GM21825 (cell line): ENCODE results near the gene TOM1L2.
"Not testable (repeated sequence)": the region's sequence is repeated elsewhere in the genome, so short reads cannot be mapped to it uniquely, and the experiment has no call there.

Experiments
- ATAC-seq: cut with Tn5 transposase; IDR thresholded peaks from one replicate; pipeline ENCODE4 v1.9.1; 2021; ENCODE audit warnings: mild to moderate bottlenecking, moderate library complexity; ENCODE audit not compliant: unreplicated experiment

Gene TOM1L2

DNA sequence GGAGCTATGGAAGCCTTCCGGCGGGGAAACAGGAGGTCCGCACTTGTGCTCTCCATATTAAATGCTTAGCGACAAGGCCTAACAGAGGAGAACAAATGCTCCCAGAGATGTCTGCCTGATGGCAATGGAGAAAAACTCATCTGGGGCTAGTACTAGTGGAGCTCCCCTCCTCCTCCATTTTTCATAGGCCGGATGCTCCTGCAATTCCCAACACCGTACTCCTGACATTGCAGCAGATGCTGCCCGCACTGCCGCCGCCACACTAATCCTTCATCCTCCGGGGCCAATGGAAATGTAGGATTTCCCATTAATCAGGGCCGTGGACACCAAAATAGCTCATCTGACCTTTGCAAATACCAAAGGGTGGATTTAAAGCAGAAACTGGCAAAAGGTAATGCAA, 27.5 kb downstream of the TOM1L2 start:
- ATAC-seq, result no peak

DNA sequence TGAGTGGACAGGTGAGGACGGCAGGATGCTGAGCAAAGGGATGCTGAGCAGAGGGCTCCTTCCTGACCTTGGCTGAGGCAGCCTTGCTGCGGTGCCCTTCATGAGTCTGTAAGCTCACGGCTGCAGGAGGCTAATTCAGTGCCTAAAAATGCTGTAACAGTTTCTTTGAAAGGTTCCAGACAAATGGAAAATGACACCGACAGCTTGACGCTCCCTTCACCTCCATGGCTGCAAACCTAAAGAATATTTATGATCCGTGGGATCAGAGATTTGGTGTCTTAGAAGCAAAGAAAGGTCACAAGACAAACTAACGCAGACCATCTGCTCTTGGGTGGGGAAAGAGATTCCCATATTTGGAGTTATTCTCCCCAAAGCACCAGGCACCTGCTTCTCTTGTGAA, 28.0 kb downstream of the TOM1L2 start:
- ATAC-seq, result no peak

DNA sequence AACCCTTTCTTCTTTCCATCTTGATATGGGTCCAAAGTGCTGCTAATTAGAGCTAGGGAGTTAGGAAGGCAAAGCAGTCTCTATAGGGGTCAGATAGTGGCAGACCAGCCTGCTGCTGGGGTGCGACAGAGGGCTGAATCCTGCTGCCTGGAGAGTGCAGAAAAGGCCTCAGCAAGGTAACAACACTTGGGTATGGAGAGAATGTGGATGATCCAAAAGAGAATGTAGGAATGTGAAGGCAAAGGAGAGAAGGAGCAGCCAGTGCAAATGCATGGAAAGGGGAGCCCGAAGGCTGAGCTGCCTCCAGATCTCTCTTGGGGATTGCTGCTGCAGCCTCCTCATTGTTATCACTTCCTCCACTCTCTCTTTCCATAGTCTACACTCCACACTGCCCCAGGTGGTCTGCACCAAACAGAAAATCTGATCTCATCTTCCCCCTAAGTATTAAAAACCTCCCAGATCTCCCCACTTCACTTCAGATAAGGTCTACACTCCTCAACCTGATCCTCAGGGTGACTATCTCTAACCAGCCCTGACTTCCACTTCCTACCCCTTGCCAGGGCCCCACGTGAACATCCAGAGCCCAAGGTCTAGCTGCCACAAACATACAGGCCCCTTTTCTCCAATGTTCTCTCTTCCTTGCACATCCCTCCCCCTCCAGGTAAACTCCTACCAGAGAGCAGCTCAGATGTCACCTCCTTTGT, 28.8 kb downstream of the TOM1L2 start:
- no peak for ATAC-seq

DNA sequence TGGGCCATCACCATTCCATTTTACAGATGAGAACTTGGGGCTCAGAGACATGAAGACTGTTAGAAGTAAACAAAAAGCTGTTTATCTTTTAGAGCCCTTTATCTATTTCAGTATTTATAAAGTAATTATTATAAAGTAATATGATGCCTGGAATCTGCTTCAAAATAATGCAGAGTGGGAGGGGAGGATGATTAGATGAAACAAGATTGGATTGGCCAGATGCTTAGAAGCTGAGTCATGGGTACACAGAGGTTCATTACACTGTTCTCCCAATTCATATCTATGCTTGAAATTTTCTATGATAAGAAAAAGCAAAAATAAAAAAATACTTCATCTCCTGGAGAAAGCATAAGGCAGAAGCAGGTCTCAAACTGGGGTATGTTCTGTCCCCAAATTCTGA, 29.4 kb downstream of the TOM1L2 start:
- ATAC-seq, result no peak

DNA sequence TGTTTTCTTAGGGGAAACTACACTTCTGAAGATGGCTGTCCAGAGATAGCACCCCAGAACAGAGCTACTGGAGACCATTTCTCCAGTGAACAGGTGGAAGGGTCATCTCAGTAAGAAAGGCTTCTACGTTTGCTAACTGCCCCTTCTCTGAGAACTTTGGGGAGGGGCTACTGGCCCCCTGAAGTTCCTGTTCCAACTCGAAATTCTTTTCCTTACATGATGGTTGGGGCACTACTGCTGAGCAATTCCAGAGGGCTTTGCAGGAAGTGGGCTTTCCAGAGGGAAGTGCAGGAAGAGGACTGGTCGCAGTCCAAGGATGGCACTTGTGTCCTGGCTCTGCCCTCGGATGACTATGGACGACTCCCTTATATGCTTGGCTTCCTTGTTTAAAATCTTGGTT, 31.2 kb downstream of the TOM1L2 start:
- ATAC-seq, result no peak

DNA sequence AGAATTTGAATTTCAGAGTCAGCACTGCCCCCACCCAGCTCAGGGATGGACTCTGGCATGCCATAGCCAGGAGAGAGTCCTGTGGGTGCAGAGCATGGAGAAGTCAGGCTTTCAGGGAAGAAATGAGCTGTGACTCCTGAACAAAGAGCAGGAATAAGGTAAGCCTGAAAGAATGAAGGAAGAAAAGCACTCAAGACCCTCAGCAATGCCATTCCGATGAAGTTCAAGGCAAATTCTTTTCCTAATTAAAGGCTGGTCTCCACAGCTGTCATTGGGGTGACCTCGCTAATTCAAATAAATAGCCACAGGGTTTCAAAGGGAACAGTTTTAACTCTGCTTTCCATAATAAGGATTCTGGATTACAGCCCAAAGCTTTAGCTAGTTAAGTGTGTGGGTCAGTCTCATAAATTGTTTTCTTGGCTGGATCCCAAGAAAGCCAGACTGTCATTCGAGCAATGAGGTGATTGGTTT, 31.7 kb downstream of the TOM1L2 start:
- ATAC-seq, result no peak

DNA sequence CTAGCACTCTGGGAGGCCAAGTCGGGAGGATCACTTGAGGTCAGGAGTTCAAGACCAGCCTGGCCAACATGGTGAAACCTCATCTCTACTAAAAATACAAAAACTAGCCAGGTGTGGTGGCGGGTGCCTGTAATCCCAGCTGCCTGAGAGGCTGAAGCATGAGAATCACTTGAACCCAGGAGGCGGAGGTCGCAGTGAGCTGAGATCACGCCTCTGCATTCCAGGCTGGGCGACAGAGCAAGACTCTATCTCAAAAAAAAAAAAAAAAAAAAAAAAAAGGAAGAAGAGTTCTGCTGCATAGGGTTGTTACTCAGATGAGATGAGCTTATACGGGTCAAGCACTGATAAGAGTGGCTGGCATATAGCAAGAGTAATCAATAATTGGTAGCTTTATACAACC, 32.3 kb downstream of the TOM1L2 start:
- not testable (repeated sequence) for ATAC-seq

DNA sequence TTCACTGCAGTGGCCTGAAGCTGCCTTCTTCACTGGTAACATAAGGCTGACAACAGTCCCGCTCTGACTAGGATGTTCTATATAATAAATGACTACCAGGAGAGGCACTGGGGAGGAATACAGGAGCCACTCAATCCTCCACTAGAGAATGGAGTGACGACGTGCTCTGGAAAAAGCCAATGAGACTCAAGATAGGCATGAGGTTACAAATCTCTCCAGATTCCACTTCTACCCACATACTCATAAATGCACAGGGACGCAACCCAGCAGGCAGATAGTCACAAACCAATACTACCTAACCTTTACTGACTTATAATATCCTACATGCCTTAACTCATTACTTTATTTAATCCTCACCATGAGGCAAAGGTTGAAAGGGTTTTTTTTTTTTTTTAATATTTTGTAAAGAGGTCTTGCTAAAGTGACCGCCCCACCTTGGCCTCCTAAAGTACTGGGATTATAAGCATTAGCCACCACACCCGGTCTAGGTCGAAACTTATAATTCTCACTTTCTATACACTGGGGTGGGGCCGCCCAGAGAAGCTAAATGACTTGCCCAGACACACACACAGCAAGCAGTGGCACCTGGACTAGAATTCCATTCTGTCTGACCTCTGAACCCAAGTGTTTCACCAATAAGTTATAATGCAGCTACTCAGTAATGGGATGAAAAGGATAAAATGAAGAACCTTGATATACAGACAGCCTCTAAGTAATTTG, 33.7 kb downstream of the TOM1L2 start:
- ATAC-seq, result no peak

DNA sequence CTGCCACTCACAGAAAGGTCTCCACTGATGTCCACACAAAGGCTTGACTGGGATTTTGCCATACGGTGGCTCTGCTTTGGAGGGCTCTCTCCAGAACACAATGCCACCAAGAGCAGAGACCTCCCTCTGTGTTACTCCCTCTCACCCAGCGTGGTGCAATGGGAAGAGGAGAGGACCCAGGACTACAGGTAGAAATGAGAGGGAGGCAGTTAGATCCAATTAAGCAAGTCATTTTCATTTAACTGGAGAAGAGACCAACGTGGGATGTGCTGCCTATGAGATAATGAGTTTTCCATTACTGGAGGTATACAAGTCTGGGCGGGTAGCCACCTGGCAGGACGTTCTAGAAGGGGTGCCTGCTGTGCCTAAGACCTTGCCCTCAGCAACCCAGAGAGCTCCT, 34.2 kb downstream of the TOM1L2 start:
- ATAC-seq, result no peak

DNA sequence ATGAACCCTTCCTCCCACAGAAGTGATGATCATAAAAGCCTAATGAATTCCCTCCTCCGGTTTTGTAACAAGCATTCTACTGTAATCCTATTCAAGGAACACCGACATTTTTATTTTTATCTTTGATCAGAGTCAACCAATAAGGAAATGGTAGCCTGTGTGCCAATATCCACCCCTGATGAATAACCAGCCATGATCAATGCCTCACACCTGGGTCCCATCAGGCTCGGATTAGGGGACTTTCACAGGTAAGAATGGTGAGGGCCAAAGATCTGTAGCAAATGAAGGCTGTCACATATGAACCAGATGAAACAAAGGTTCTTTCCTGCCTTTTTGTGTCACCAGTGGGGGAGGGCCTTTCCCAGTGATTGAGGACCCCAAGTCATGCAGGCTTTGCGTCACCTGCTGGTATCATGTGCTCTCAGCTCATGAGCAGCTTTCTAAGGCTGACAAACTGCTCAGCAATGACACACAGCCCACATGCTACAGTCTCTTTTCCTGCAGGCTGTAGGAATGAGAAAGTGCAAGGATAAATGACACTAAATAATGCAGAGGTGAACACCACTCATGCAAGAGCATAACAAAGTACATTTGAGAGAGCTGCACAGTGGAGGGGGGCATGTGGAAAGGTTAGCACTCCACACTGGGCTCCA, 34.9 kb downstream of the TOM1L2 start:
- no peak for ATAC-seq

DNA sequence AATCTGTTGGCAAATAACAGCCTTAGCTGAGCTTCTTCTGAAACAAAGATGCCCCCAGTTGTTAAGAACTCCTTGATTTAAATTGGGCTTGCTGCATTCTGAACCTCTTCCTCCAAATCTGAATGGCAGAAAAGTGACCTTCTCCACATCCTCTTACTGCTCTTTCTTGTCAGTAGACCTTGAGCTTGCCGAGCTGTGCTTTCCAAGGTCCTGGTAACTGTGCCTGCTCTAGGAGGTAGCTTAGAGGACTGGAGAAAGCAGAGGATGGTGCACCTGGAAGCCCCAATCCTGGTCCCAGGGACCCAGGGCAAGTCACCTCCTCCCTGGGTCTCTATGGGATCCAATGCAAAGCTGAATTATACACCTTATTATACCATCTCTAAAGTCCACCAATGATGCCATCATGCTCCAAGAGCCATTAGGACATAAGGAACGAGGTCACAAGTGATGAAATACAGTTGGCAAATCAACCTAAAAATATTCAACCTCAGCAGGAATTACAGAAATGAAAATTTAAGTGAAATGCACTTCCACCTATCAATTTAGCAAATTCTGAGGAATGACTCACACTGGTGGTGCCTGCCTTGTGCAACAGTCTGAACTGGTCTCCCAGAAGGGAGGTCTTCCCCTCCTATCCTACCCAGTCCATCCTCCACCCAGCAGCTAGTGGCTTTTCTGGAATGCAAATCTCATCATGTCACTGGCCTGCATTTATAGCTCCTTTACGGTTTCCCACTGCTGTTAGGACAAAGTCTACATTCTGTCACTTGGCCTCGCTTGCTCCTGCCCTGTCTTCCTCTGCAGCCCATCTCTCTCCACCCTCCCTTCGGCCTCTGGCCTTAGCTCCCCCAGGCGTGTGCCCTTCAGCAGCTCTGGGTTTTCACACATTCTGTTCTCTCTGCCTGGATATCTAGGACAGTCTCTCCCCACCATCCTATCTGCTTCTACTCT, 36.6 kb downstream of the TOM1L2 start:
- ATAC-seq, result no peak

DNA sequence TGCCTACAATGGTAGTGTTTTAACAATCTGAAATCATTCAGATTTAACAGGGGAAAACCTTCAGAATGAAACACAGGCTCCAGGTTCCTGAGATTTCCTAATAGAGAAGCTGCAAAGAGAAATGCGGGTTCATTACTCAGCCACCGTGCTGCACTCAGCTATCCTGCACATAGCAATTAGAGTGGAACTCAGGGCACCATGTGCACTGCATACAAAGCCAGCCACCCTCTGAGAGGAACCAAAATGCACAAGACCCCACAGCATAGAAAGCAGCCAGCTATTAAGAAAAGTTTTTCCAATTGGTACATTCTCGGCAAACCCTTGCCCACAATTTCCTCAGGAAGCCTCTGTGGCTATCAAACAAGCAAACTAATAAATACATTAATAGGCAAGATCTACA, 37.4 kb downstream of the TOM1L2 start:
- no peak for ATAC-seq

DNA sequence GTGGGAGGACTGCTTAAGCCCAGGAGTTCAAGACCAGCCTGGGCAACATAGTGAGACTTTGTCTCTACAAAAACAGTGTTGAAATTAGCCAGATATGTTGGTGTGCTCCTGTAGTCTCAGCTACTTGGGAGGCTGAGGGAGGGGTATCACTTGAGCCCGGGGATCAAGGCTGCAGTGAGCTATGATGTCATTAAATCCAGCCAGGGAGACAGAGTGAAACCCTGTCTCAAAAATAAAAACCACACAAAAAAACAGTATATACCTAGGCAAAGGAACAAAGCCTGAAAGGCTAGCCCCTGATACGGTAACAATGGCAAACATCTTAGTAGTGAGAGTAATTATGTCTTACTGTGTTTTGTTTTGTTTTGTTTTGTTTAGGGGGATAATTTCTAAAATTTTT, 38.0 kb downstream of the TOM1L2 start:
- ATAC-seq, result no peak

DNA sequence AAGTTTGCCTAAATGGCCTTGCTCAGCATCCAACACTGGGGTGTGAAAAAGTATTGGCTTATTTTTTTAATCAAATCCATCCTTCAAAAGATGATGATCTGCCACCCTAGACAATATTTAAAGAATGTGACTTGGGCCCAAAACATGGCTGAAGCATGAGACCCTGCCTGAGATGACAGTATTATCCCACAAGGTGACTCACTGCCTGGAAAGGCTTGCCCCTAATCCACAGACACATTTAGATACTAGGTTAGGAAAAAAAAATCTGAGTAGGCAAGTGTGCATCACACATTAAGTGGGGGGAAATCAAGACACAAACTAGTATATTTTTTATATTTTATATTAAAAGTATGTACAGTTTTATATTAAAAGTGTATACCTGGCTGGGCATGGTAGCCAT, 38.4 kb downstream of the TOM1L2 start:
- ATAC-seq, result no peak

DNA sequence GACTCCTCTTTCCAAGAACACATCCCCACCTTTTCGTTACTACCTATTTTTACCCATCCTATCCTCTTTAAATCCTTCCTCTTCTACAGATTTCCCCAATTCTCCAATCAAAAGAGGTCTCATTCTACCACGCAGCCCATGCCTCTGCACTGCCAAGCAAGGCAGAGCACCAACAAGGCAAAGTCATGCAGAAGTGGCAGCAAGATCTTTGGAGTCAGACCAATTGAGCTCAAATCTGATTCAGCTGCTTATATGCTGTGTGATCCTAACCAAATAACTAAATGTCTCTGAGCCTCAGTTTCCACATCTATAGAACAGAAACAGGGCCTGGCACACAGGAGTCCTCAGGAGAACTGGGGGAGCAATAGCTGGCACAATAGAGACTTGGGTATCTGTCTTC, 41.0 kb downstream of the TOM1L2 start:
- ATAC-seq, result no peak

DNA sequence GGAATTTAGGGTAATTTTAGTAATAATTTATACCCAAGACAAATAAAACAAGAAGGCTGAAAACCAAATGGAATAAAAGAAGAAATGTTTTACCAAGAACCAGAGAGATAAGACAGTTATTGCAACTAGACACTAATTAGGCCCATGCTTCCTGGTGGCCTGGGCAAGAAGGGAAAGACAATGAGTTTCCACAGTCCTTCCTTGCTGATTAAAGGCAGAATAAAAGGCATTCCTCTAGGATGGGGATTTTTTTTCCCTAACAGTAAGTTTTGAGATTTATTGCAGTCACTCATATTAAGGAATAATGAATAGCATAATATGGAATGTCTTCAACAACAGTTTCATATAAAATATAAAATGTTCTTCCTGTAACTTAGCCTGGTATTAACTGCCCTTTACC, 41.5 kb downstream of the TOM1L2 start:
- ATAC-seq, result no peak

DNA sequence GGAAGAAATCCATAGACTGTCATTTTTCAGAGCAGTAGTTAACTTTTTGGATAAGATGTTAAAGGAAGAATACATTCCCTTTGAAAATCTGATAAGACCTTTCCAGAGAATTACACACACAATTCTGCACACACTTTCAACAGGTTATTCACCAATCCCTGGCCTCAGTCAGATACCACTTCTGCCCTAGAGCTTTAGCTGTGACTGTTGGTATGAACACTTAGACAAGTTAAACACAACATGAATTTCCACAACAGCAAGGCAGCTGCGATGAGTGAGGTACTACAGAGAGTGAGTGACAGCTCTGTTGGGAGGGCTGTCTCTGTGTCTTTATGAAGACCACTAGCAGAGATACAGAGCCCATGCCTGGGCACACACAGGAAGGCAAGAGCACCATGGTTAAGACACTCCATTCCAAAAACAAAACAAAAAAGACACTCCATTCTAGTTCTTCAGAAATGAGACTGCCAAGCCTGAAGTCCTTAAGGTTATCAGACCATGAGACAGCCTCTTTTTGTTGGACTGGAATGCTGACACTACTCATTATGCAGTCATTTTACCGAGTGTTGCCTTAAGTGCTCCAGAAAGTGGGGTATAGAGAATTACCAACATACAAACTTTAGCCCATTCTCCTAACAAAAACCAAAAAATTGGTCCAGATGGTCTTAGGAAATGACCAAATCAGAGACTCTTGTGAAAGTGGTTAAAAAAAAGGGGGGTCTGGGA, 42.4 kb downstream of the TOM1L2 start:
- no peak for ATAC-seq

DNA sequence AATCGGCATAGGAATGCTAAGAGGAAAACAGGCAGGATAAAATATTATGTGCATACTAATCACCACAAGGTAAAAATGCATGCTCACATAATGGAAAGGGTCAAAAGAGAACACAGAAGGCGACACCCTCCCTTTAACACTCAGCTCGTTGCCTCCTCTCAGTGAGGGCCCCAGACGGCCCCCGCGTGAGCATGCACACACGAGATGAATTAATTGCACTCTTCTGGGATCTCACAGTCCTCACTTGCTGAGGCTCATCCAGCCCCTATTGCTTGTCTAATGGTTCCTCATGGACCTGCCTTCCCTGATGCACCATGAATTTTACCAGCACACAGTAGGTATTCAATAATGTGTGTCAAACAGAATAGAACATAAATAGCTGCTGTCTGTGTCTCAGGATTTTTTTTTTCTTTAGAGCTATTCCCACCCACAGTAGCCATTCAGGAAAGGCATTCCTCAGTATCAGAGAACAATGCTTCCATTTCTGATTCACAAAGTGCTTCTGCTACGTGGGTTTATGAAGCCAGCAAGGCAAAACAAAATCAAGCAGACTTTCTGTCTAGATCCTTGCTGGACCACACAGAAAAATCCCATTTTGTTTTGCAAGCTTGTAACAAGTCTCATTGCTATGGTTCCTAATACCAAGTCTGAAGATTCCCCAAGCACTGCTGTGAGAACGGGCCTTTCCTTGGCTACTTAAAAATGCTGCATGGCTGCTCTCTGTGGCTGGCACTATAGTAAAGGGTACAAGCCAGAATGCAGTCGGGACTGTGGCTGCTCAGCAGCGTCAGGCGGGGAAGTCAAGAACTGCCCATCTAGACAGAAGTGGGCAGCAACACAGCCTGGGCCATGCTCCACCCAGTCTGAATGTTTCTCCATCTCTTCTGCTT, 43.6 kb downstream of the TOM1L2 start:
- ATAC-seq, result no peak

DNA sequence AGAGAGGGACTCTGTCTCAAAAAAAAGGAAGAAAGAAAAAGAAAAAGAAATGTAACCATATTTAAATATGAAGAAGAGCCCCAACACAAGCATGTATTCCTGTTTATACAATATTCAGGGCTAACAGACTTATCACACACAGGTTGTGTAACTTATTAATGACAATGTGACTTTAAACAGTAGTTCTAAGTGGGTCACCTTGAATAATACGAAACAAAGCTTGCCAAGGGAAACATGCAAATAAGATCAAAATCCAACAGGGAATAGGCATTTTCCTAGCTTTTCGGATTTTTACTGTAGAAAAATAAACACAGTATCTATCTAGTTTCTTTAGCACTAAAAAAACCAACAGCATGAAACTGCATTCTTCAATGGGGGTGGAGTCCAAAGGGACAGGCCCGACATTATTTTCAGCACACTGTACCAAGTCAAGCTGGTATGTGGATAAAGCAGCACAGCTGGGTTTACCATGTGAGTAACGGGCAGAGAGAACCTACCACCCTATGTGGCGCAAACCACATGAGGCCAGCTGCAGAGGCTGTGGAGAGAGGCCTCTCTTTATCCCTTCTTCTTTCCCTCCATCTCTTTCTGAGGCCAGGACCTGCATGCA, 45.3 kb downstream of the TOM1L2 start:
- ATAC-seq, result no peak
